Subcutaneous adipose tissue (tissue), 4 donors: ENCODE results near the gene EXOC3L1. TPM values are rescaled to one million over a fixed set of nuclear protein-coding genes. Genes with fewer than 3 reads are reported as not detected.

Experiments
- CTCF ChIP-seq: fragments of 450-650 bp; IDR thresholded peaks from one replicate; pipeline ENCODE4 v1.5.1; 2016; ENCODE audit warnings: low read depth, mild to moderate bottlenecking, control low read depth, antibody characterized with exemption, moderate library complexity
- total RNA-seq, 4 donors: library from RNA; depleted of rRNA; stranded (reverse); fragments of >200 nt; gene quantifications; one replicate each; pipeline ENCODE4 v1.1.0, GENCODE V29; 2016

Gene EXOC3L1
- total RNA-seq, 4 donors from 2014 or later: 0.17 to 13.8 (median 1.7) TPM

- no peak for TF ChIP-seq CTCF
Observed at GRCh38 chr16:67158637-67159600, 31.0 kb downstream of the EXOC3L1 start.

- no peak for TF ChIP-seq CTCF
Observed at GRCh38 chr16:67157892-67158635, 31.9 kb downstream of the EXOC3L1 start.

- TF ChIP-seq CTCF: no peak
Observed at GRCh38 chr16:67157106-67157748, 32.7 kb downstream of the EXOC3L1 start.

GRCh38 chr16:67156143-67156844 lies 33.6 kb downstream of the EXOC3L1 start:
- no peak for TF ChIP-seq CTCF

GRCh38 chr16:67155295-67156142 lies 34.4 kb downstream of the EXOC3L1 start:
- no peak for TF ChIP-seq CTCF

GRCh38 chr16:67154578-67155294 lies 35.2 kb downstream of the EXOC3L1 start:
- TF ChIP-seq CTCF: no peak
